H1 (cell line): ENCODE results near the gene ENOX2. TPM values are rescaled to one million over a fixed set of nuclear protein-coding genes. Genes with fewer than 3 reads are reported as not detected.

Experiments
- CTCF ChIA-PET: fragments of 300-600 bp; sonication (Branson Sonifier 250); formaldehyde crosslinking; loops from one replicate; lab custom pipeline; 2021; ENCODE audit not compliant: partially characterized antibody; lab: Charles Lee
- POLR2A ChIA-PET: fragments of 300-600 bp; sonication (Branson Sonifier 250); formaldehyde crosslinking; loops from one replicate; lab custom pipeline; 2021; ENCODE audit warnings: inconsistent platforms; ENCODE audit not compliant: partially characterized antibody; lab: Charles Lee
- DNase-seq, 2 experiments: peaks; one replicate each; pipeline versions ENCODE4 v3.0.0 to v3.0.0-alpha.2; 2010 to 2022; ENCODE audit warnings: low spot score in 2 of 2, low read depth in 1 of 2, mixed read lengths in 1 of 2
- FAIRE-seq: peaks from 2 replicates; lab custom pipeline; 2011; peaks lifted over from hg19 to GRCh38; lab: Jason Lieb, UNC
- H2AFZ ChIP-seq: 2 replicates; pipeline ENCODE4 v1.8.1; 2012; ENCODE audit warnings: low read length, inconsistent platforms
- H2AK5ac ChIP-seq: 2 replicates; pipeline ENCODE4 v1.6.1; 2013; ENCODE audit warnings: low read depth, low read length
- H2BK120ac ChIP-seq: replicated peaks from 2 replicates; pipeline ENCODE3; 2013; ENCODE audit warnings: low read depth, low read length, inconsistent platforms
- H2BK12ac ChIP-seq: 2 replicates; pipeline ENCODE4 v1.6.1; 2013; ENCODE audit warnings: low read depth, low read length
- H2BK15ac ChIP-seq: 2 replicates; pipeline ENCODE4 v1.6.1; 2013; ENCODE audit warnings: low read length
- H2BK20ac ChIP-seq: 2 replicates; pipeline ENCODE4 v1.6.1; 2013; ENCODE audit warnings: low read length
- H2BK5ac ChIP-seq: 2 replicates; pipeline ENCODE4 v1.6.1; 2013; ENCODE audit warnings: low read depth, low read length
- H3K14ac ChIP-seq: 2 replicates; pipeline ENCODE4 v1.6.1; 2013; ENCODE audit warnings: inconsistent platforms; ENCODE audit not compliant: insufficient read length
- H3K18ac ChIP-seq: 2 replicates; pipeline ENCODE4 v1.6.1; 2013; ENCODE audit warnings: low read length; ENCODE audit errors: extremely low read depth
- H3K23ac ChIP-seq: 2 replicates; pipeline ENCODE4 v1.6.1; 2013; ENCODE audit warnings: inconsistent platforms; ENCODE audit not compliant: insufficient read length
- H3K23me2 ChIP-seq: 2 replicates; pipeline ENCODE4 v1.6.1; 2013; ENCODE audit warnings: low read depth, low read length
- H3K27ac ChIP-seq: 2 replicates; pipeline ENCODE4 v1.6.1; 2011; ENCODE audit warnings: low read depth, low read length, inconsistent platforms
- H3K27me3 ChIP-seq, 4 experiments: replicated peaks in 1 of 4; 1 replicate in 1 of 4; 2 replicates in 3 of 4; pipeline versions ENCODE4 v1.6.1 to v1.8.1; 2011 to 2013; ENCODE audit warnings: low read length in 3 of 4, mild to moderate bottlenecking in 3 of 4, inconsistent platforms in 2 of 4, mixed read lengths in 2 of 4, moderate library complexity in 1 of 4; ENCODE audit not compliant: control insufficient read depth in 3 of 4, insufficient read depth in 3 of 4; ENCODE audit errors: extremely low read depth in 1 of 4
- H3K36me3 ChIP-seq, 4 experiments: 2 replicates each; pipeline versions ENCODE4 v1.6.1 to v1.8.1; 2011 to 2013; ENCODE audit warnings: mild to moderate bottlenecking in 4 of 4, low read length in 3 of 4, moderate library complexity in 2 of 4, control low read depth in 1 of 4, inconsistent platforms in 1 of 4; ENCODE audit not compliant: insufficient read depth in 4 of 4, control insufficient read depth in 2 of 4
- H3K4ac ChIP-seq: replicated peaks from 2 replicates; pipeline ENCODE3; 2013; ENCODE audit warnings: low read length, low read depth, mixed read lengths, inconsistent platforms; ENCODE audit not compliant: insufficient read length
- H3K4me1 ChIP-seq, 4 experiments: replicated peaks in 1 of 4; 1 replicate in 1 of 4; 2 replicates in 3 of 4; pipeline versions ENCODE4 v1.6.1 to v1.8.1; 2011 to 2013; ENCODE audit warnings: low read length in 3 of 4, inconsistent platforms in 2 of 4, mixed read lengths in 1 of 4; ENCODE audit not compliant: insufficient read depth in 4 of 4, control insufficient read depth in 3 of 4
- H3K4me2 ChIP-seq, 2 experiments: 2 replicates each; pipeline versions ENCODE4 v1.6.1 to v1.8.1; 2011 to 2013; ENCODE audit warnings: low read depth in 2 of 2, low read length in 2 of 2, control low read depth in 1 of 2, inconsistent platforms in 1 of 2, mild to moderate bottlenecking in 1 of 2; ENCODE audit not compliant: insufficient read depth in 1 of 2
- H3K4me3 ChIP-seq, 4 experiments: fragments of 200-600, 300-600 bp in 1 of 4; sonication (generic), shearing (Covaris generic), sonication (Bioruptor Twin) in 1 of 4; 2 replicates each; pipeline versions ENCODE4 v1.5.1 to v1.8.1; 2011 to 2016; ENCODE audit warnings: low read length in 4 of 4, low read depth in 3 of 4, control low read depth in 2 of 4, inconsistent platforms in 2 of 4, mild to moderate bottlenecking in 2 of 4, mixed read lengths in 1 of 4, moderate library complexity in 1 of 4; ENCODE audit not compliant: insufficient read depth in 2 of 4; ENCODE audit errors: extremely low read depth in 1 of 4
- H3K56ac ChIP-seq: replicated peaks from 2 replicates; pipeline ENCODE3; 2013; ENCODE audit warnings: low read depth, mild to moderate bottlenecking, mixed read lengths, low read length, inconsistent platforms; ENCODE audit not compliant: insufficient read length
- H3K79me1 ChIP-seq: 2 replicates; pipeline ENCODE4 v1.6.1; 2013; ENCODE audit warnings: low read depth, low read length, control low read depth
- H3K79me2 ChIP-seq, 2 experiments: 2 replicates each; pipeline versions ENCODE4 v1.6.1 to v1.8.1; 2012 to 2013; ENCODE audit warnings: low read length in 2 of 2, mild to moderate bottlenecking in 2 of 2, inconsistent platforms in 1 of 2; ENCODE audit not compliant: insufficient read depth in 2 of 2, control insufficient read depth in 1 of 2
- H3K9ac ChIP-seq, 4 experiments: replicated peaks in 1 of 4; 1 replicate in 1 of 4; 2 replicates in 3 of 4; pipeline versions ENCODE4 v1.6.1 to v1.8.1; 2011 to 2013; ENCODE audit warnings: low read depth in 3 of 4, low read length in 3 of 4, control low read depth in 2 of 4, mild to moderate bottlenecking in 2 of 4, moderate library complexity in 2 of 4, inconsistent platforms in 1 of 4; ENCODE audit errors: extremely low read depth in 1 of 4
- H3K9me3 ChIP-seq, 2 experiments: 2 replicates each; pipeline versions ENCODE4 v1.6.1 to v1.8.1; 2012 to 2013; ENCODE audit warnings: mild to moderate bottlenecking in 2 of 2, moderate library complexity in 2 of 2, control low read depth in 1 of 2, inconsistent platforms in 1 of 2, low read depth in 1 of 2, low read length in 1 of 2, mixed read lengths in 1 of 2; ENCODE audit not compliant: insufficient read depth in 2 of 2
- H4K20me1 ChIP-seq, 2 experiments: replicated peaks in 1 of 2; 2 replicates each; pipeline versions ENCODE3 to v1.8.1; 2011 to 2013; ENCODE audit warnings: inconsistent platforms in 2 of 2, low read length in 2 of 2, mild to moderate bottlenecking in 1 of 2; ENCODE audit not compliant: insufficient read depth in 2 of 2, control insufficient read depth in 1 of 2
- H4K5ac ChIP-seq: 2 replicates; pipeline ENCODE4 v1.6.1; 2013; ENCODE audit warnings: low read length, low read depth, mixed read lengths, inconsistent platforms; ENCODE audit not compliant: insufficient read length
- H4K8ac ChIP-seq: 2 replicates; pipeline ENCODE4 v1.8.0; 2013; ENCODE audit warnings: mild to moderate bottlenecking, moderate library complexity, low read length, inconsistent platforms; ENCODE audit not compliant: insufficient read depth; ENCODE audit errors: extremely low read depth
- H4K91ac ChIP-seq: replicated peaks from 2 replicates; pipeline ENCODE3; 2013; ENCODE audit warnings: low read length, mixed read lengths, inconsistent platforms; ENCODE audit not compliant: insufficient read length
- EP300 ChIP-seq, 2 experiments: IDR thresholded peaks; 1 replicate in 1 of 2; 2 replicates in 1 of 2; pipeline ENCODE4 v1.6.1; 2011 to 2012; ENCODE audit warnings: low read depth in 2 of 2, low read length in 2 of 2, mild to moderate bottlenecking in 2 of 2, borderline replicate concordance in 1 of 2, inconsistent platforms in 1 of 2, moderate library complexity in 1 of 2
- EZH2 ChIP-seq: fragments of 200-600 bp; sonication (generic); IDR thresholded peaks from 2 replicates; pipeline ENCODE4 v1.7.1; 2012; ENCODE audit warnings: low read depth, mild to moderate bottlenecking, moderate library complexity, low read length, inconsistent platforms; ENCODE audit not compliant: severe bottlenecking
- JUN ChIP-seq: IDR thresholded peaks from 2 replicates; pipeline ENCODE4 v1.6.1; 2011; ENCODE audit warnings: low read depth, mild to moderate bottlenecking, improper control_type of control experiment, low read length
- PHF8 ChIP-seq: fragments of 200-600 bp; sonication (generic); conservative IDR thresholded peaks from 2 replicates; pipeline ENCODE4 v1.7.1; 2012; ENCODE audit warnings: low read depth, mild to moderate bottlenecking, inconsistent platforms, low read length, moderate library complexity
- SP1 ChIP-seq: IDR thresholded peaks from 2 replicates; pipeline ENCODE4 v1.6.1; 2011; ENCODE audit warnings: low read depth, low read length
- whole genome bisulfite sequencing, 2 experiments: shearing (Covaris generic) in 1 of 2; methylation state at CpG; one replicate each; pipeline versions ENCODE4 v1.1.6 to v1.1.7; 2013 to 2015; ENCODE audit warnings: low lambda C conversion rate in 2 of 2, mixed read lengths in 2 of 2, inconsistent platforms in 1 of 2, low coverage in 1 of 2, missing lambda C conversion rate in 1 of 2; ENCODE audit not compliant: insufficient replicate concordance in 2 of 2, insufficient coverage in 1 of 2, insufficient read length in 1 of 2; ENCODE audit errors: extremely low coverage in 1 of 2, missing lambda C conversion rate in 1 of 2; 5-methylcytosine and 5-hydroxymethylcytosine counted together
- polyA plus RNA-seq, 7 experiments: library from polyadenylated mRNA; depleted of rRNA in 3 of 7; stranded (reverse) in 5 of 7; unstranded in 2 of 7; fragments of >200 nt in 5 of 7; fragments of 200-250 nt in 2 of 7; gene quantifications; 1 replicate in 5 of 7; 2 replicates in 1 of 7; 4 replicates in 1 of 7; pipeline versions ENCODE4 v1.2.1 to v1.2.3, GENCODE V29; 2011 to 2013; ENCODE audit warnings: missing spikeins in 2 of 7, mixed read lengths in 2 of 7
- total RNA-seq: library from RNA; stranded (reverse); fragmentation: NEBNext Ultra II Directional; extraction: Animal tissue kit (Norgen Biotek cat#: 25700); gene quantifications from 2 replicates; pipeline ENCODE4 v1.2.1, GENCODE V29; 2021

The ENOX2 gene
- total and polyA plus RNA-seq, 2 of the 8 experiments (the other 6 are each of a cell fraction or from before 2014, with no cell fraction given): 4.5 to 12.3 TPM

DNA sequence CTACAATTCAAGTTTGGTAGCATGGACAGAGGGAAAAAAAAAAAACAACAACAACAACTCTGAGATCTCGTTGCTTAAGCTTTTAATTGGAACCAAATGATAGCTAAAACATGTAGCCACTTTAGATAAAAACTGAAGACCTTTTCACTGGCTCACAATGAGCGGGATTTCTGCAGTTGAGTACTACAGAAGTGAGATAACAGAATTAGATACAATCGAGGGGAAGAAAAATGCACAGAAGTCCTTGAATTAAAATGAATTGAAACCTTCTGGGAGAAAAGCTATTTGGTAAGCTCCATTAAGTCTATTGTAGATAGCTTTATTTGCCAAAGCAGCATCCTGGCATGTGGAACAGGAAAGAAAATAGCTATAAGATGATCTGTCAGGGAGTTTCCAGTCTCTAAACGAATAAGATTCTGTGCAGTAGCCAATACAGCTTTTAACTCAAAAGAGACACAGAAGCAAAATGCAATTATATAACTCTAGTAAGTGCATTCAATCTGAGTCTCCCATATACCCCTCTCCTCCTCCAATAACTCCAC lies 248.5 kb downstream of the ENOX2 start:
- WGBS, 2 experiments: 95% methylated on average over 4 of the region's 4 CpGs; no CpG with 5 or more reads in 1 of the 2 experiments
- FAIRE-seq (no peak), DNase-seq (no peak)
- Histone ChIP-seq H2BK120ac (no peak overlapping the region), H3K4me2 (no peak overlapping the region), H2AK5ac (no peak overlapping the region), H3K79me2 (no peaks in the 10 kb centered on the region), H2BK5ac (no peak overlapping the region), H3K36me3 (no peaks in the 10 kb centered on the region), H4K5ac (no peak overlapping the region), H2BK15ac (no peak overlapping the region), H4K91ac (no peak overlapping the region), H3K56ac (no peak overlapping the region), H4K20me1 (no peaks in the 10 kb centered on the region), H2BK12ac (no peak overlapping the region), H3K9me3 (no peaks in the 10 kb centered on the region), H3K27me3 (no peaks in the 10 kb centered on the region), H3K23ac (no peak overlapping the region), H3K4ac (no peak overlapping the region), H3K79me1 (no peaks in the 10 kb centered on the region), H3K4me1 (no peaks in the 10 kb centered on the region), H3K4me3 (no peak overlapping the region), H3K23me2 (peaks cover 1% of the 10 kb centered on the region; the same call in 1 of the 2 replicates), H3K27ac (no peak overlapping the region), H3K14ac (no peak overlapping the region), H2AFZ (no peak overlapping the region), H3K18ac (no peak overlapping the region), H3K9ac (no peak overlapping the region), H4K8ac (no peak overlapping the region), H2BK20ac (no peak overlapping the region)
- ChIA-PET POLR2A (no interaction called here), CTCF (interaction anchor here (1.1 to 1.2 kb wide), 2 partner anchors 56 to 79 kb away, joined by 3 read pairs; no protein-coding TSS in a partner anchor)
- TF ChIP-seq JUN: no peak
- TF ChIP-seq EZH2: no peak
- TF ChIP-seq SP1: no peak
- no peak for TF ChIP-seq EP300 (IDR thresholded peaks at IDR 0.05; ENCODE audit: borderline replicate concordance in 1 of 2, low read depth in 2 of 2, low read length in 2 of 2)
- no peak for TF ChIP-seq PHF8
